GM21528 (cell line): ENCODE data around the gene CHSY3.

Source experiments
- ATAC-seq: cut with Tn5 transposase; IDR thresholded peaks from one replicate; pipeline ENCODE4 v1.9.1; 2021; ENCODE audit warnings: mild to moderate bottlenecking, moderate library complexity; ENCODE audit not compliant: unreplicated experiment, low FRiP score

CHSY3 gene

GRCh38 chr5:130077007-130077406, 172.7 kb downstream of the CHSY3 start:
- ATAC-seq, result no peak

DNA sequence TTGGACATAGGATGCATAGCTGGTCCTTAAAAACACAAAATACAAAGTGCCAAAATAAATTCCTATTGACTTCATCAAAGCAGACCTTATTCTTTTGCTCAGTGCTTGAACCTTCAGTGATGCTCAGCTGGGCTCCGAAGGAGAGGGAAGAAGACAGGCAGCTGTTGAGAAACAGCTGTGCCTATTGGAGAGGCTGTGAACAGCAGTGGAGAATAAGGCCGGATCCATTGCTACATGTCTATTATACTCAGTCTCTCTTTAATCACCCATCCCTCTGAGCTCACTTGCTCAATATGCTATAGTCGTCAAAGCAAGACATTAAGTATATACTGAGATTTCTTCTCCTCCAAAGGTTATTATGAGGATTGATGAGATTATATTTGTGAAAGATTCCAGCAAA, 174.4 kb downstream of the CHSY3 start:
- ATAC-seq, result no peak

DNA sequence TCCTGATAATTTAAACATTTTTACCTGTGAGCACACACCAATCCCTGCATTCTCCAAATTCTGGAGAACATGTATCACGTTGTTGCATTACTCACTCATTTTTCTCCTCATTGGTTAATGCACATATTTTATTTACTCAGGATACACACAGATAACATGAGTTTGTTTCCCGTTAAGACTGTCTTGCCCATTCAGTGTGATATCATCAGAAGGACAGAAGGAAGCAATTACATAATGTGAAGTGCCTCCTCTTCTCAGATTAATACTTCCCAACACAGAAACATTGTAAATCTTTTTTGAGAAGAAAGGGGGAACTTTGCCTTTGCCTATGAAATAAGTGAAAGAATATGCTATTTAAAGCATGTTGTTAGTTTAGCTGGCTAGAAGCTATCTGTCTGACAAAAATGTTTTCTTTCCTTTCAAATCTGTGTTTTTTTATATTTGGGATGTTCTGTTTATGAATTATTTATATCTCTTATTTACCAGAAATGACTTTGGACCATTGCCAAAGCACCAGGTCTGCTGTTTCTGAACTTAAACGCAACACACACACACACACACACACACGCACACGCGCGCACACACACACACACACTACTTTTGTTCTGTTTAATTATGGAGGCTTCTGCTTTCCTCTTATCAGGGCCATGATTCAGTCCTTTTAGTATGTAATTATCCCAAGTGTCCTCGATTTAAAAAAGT, 186.5 kb downstream of the CHSY3 start:
- ATAC-seq, result no peak

GRCh38 chr5:130092991-130093390, 188.7 kb downstream of the CHSY3 start:
- no peak for ATAC-seq

DNA sequence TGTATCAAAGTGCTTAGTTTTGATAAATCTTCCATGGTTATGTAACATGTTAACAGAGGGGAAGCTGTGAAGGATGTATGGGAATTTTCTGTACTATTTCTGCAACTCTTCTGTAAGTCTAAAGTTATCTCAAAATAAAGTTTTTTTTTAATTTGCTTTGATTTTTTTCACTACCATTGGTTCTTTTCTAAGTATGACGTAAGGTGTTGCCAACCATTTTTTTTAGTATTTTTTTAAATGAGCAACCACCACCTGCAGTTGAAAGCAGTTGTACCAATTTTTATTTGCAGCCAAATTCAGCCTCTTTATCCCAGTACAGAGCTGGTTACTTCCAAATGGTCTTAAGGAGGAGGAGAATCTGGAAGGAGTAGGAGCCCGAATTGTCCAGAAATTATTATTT, 192.2 kb downstream of the CHSY3 start:
- ATAC-seq, result no peak

- no peak for ATAC-seq
Measured at GRCh38 chr5:130099008-130099407, 194.7 kb downstream of the CHSY3 start.

GRCh38 chr5:130102375-130102774, 198.1 kb downstream of the CHSY3 start:
- ATAC-seq, result peak; percentile 79

DNA sequence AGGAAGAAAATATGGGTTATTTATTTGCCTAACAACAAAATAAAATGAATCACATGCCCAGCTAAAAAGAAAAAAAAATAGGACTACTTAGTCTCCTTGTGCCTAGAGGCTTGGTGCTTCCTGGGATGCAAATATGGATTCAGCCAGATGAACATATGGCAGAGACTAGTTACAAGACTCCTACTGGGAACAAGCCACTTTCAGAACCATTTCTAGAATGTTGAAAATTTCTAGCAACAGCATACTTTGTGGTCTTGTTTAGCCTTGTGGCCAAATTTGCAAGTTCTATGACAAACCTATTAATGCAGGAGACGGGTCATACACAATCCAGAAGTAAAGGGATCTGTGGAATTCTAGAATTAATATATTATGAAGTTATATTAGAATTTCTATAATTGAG, 198.7 kb downstream of the CHSY3 start:
- ATAC-seq, result no peak

GRCh38 chr5:130104895-130105688, 200.8 kb downstream of the CHSY3 start:
- no peak for ATAC-seq

- no peak for ATAC-seq
Measured at GRCh38 chr5:130106480-130106879, 202.2 kb downstream of the CHSY3 start.

- ATAC-seq, result peak; percentile 63
Measured at GRCh38 chr5:130109152-130109551, 204.9 kb downstream of the CHSY3 start.

- ATAC-seq, result no peak
Measured at GRCh38 chr5:130110328-130110727, 206.1 kb downstream of the CHSY3 start.

DNA sequence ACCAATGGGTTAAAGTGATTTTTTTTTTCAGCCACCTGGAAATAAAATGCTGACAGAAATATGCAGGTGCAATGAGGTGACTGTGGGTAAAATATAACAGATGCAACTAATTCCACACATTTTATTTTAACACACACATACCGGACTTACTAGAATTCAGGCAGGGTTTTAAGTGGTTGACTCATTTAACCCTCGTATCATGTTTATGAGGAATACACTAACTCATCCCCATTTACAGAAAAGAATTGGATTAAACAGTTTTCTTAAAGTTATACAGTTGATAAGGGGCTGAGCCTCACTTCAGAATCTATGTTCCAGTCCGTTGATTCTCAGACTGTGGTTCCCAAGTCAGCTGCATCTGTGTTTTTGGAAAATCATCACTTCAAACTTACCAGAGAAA, 207.5 kb downstream of the CHSY3 start:
- ATAC-seq, result no peak

GRCh38 chr5:130112246-130112645, 208.0 kb downstream of the CHSY3 start:
- ATAC-seq, result peak; percentile 89

GRCh38 chr5:130115686-130116085, 211.4 kb downstream of the CHSY3 start:
- ATAC-seq, result no peak

GRCh38 chr5:130116462-130116861, 212.2 kb downstream of the CHSY3 start:
- no peak for ATAC-seq

DNA sequence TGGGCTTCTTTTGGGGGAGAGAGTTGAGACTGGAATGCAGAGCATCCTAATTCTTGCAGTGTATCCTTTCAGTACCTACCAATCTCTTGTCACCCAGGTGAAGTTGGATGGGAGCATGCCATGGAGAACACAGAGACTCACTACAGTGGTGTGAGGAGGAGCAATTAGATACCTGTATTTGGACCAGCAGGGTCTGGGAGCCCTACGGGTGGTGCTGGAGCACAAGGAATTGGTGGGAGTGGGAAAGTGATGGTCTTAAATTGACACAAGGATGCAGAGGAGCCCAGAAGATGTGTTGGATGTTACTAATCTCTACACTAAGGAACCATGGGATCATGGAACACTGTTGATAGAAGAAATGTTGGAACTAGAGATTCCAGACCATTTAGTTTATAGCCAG, 212.7 kb downstream of the CHSY3 start:
- ATAC-seq, result no peak

DNA sequence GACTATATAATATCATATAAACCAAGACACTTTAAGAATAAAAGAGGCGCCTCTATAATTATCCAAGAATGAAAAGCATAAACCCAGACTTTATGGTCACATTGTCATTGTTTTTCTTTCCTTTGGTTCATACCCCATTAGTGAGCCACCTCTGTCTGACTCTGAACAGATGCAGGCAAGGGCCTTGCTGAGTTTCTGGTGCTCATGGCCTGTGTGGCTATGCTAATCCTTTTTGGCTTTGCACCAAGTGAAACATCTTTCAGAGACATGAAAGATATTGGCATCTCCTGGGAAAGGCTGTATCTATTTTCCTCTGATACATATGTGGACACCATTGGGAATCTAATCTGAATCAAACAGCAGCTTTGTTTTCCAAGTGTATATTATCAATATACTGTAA, 222.5 kb downstream of the CHSY3 start:
- ATAC-seq, result no peak

GRCh38 chr5:130135506-130135905, 231.2 kb downstream of the CHSY3 start:
- ATAC-seq, result no peak

DNA sequence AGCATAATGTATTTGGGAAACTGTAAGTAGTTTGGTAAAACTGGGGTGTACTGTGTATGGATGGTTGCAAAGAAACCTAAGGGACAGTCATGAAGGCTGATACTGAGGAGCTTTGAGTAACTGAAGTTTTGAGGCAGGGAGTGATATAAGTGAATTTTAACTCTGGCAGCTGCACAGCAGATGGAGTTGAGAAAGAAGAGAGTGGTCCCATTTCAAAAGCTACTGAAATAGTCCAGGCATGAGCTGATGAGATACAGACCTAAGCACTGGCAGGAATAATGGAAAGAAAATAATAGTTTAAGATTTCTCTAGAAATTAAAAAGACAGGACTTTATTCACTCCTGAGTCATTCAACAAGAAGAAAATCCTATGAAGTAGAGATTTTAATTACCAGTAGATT, 232.0 kb downstream of the CHSY3 start:
- no peak for ATAC-seq

- ATAC-seq, result no peak
Measured at GRCh38 chr5:130137681-130138080, 233.4 kb downstream of the CHSY3 start.

DNA sequence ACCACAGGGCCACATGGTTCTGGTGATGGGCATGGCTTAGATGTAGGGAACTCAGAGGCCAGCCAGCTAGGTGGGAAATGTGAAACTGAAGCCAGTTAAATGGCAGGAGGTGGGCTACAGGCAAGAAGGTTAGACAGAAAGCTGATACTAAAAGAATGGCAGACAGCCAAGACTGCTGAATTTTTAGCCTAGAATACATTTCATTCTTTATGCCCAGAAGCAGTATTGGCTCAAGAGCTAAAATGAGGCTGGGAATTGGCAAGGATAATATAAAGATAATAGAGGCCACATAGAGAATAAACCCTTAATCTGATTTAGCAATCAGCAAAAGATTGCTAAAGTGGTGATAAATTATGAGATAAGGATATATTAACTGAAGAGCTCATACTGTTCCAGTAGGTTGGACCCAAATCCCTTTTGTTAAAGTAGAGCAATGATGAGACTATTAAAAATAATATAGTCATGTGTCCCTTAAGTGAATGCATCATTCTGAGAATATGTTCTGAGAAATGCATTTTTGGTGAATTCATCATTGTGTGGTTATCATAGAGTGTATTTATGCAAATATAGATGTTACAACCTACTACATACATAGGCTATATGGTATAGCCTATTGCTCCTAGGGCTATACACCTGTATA, 234.3 kb downstream of the CHSY3 start:
- ATAC-seq, result no peak
